ENCODE measurements around the gene BABAM2. TPM values are rescaled to one million over a fixed set of nuclear protein-coding genes. Genes with fewer than 3 reads are reported as not detected.

The BABAM2 gene
- total RNA-seq, 1 experiment from 2014 or later: 46.1 TPM

DNA sequence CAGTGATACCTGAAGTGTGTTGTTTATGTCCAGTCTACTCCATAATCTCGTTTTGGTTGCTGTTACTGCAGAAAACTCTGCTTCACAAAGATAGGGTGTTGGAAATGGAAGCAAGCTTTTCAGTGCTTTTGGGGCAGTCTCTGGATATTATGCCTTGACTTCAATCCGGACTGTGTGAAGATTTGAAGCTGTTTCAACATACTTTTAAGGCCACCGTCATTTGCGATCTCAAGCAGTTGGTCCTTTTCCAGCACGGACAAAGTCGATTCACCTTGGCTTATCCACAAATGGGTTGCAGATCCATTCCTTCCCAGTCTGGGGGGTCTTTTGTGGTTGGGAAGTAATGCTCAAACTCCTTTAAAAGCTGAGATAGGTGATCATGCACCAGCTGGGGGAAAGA lies 20.8 kb upstream of the BABAM2 start:
- BruUV-seq (replicated peaks): no TSS peak
- CTCF ChIA-PET: no interaction called here
- POLR2A ChIA-PET (ENCODE audit: unreplicated experiment): no interaction called here

DNA sequence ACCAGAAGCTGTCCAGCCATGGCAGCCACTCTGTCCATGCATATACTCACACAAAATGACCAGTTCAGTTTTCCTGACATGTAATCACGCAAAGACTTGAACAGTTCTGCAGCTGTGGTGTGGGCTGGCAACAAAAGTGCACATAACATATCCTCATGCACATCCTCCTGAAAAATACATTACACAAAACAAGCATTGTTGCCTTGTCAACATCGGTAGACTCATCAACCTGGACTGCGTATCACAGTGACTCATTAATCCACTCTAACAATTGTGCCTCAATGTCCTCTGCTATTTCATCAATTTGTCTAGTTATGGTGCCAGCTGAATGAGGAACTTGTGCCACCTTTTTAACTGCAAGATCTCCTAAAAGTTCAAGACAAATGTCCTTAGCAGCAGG lies 19.8 kb upstream of the BABAM2 start:
- no TSS peak for BruUV-seq (replicated peaks)
- CTCF ChIA-PET: no interaction called here

More for the DNA sequence above, 20.8 kb upstream of the BABAM2 start:
- Histone ChIP-seq H3K9me3 (ENCODE audit: insufficient read depth, low read depth) (no peaks in the 10 kb centered on the region; the same call in 1 of the 2 replicates), H3K27ac (no peak overlapping the region), H3K36me3 (ENCODE audit: low read depth) (no peaks in the 10 kb centered on the region), H4K20me1 (ENCODE audit: insufficient read depth) (no peaks in the 10 kb centered on the region), H3K27me3 (ENCODE audit: insufficient read depth, low read depth) (no peaks in the 10 kb centered on the region), H3F3A (ENCODE audit: insufficient read depth, low read depth) (no peaks in the 10 kb centered on the region), H3K4me1 (replicated peaks; ENCODE audit: insufficient read depth) (peaks cover 2% of the 10 kb centered on the region), H2AFZ (no peak overlapping the region), H3K9me2 (ENCODE audit: insufficient read depth) (no peaks in the 10 kb centered on the region), H3K79me2 (ENCODE audit: low read depth) (no peaks in the 10 kb centered on the region), H3K4me3 (no peak overlapping the region), H3K4me2 (no peak overlapping the region)
- TF ChIP-seq EZH2 (IDR thresholded peaks at IDR 0.05; ENCODE audit: low read depth): no peak
- TF ChIP-seq, protein P1, sequence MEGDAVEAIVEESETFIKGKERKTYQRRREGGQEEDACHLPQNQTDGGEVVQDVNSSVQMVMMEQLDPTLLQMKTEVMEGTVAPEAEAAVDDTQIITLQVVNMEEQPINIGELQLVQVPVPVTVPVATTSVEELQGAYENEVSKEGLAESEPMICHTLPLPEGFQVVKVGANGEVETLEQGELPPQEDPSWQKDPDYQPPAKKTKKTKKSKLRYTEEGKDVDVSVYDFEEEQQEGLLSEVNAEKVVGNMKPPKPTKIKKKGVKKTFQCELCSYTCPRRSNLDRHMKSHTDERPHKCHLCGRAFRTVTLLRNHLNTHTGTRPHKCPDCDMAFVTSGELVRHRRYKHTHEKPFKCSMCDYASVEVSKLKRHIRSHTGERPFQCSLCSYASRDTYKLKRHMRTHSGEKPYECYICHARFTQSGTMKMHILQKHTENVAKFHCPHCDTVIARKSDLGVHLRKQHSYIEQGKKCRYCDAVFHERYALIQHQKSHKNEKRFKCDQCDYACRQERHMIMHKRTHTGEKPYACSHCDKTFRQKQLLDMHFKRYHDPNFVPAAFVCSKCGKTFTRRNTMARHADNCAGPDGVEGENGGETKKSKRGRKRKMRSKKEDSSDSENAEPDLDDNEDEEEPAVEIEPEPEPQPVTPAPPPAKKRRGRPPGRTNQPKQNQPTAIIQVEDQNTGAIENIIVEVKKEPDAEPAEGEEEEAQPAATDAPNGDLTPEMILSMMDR (conservative IDR thresholded peaks at IDR 0.05): no peak
- no peak for DNase-seq
- intact Hi-C loops (cut with micrococcal nuclease; ENCODE audit: unreplicated experiment): no loop called here

DNA sequence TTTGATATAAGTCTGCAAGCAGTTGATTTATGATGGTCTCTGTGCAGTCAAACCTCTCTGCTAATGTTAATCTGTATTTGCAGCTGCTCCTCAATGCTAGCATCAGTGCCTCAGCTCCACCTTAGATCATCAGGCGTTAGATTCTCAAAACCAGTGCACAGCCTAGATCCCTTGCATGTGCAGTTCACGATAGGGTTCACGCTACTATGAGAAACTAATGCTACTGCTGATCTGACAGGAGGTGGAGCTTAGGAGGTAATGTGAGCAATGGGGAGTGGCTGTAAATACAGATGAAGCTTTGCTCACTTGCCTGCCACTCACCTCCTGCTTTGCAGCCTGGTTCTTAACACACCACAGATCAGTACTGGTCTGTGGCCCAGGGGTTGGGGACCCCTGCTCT lies 18.7 kb upstream of the BABAM2 start:
- H2AFZ ChIP-seq: no peak overlapping the region
- intact Hi-C loops (cut with micrococcal nuclease; ENCODE audit: unreplicated experiment): no loop called here
- no peaks in the 10 kb centered on the region for H4K20me1 ChIP-seq (ENCODE audit: insufficient read depth)
- no TSS peak for BruUV-seq (replicated peaks)
- TF ChIP-seq, protein P1 (conservative IDR thresholded peaks at IDR 0.05): no peak
- TF ChIP-seq EZH2 (IDR thresholded peaks at IDR 0.05; ENCODE audit: low read depth): no peak
- ChIA-PET POLR2A (ENCODE audit: unreplicated experiment) (no interaction called here), CTCF (interaction anchor here (0.6 kb wide), 1 partner anchor 13 kb away, joined by 5 read pairs; no protein-coding TSS in a partner anchor)
- H3K79me2 ChIP-seq (ENCODE audit: low read depth): no peaks in the 10 kb centered on the region
- no peaks in the 10 kb centered on the region for H3K27me3 ChIP-seq (ENCODE audit: insufficient read depth, low read depth)
- no peak overlapping the region for H3K4me3 ChIP-seq
- H3K4me2 ChIP-seq: no peak overlapping the region
- H3K9me3 ChIP-seq (ENCODE audit: insufficient read depth, low read depth): peaks cover 8% of the 10 kb centered on the region
- DNase-seq: no peak
- H3K36me3 ChIP-seq (ENCODE audit: low read depth): no peaks in the 10 kb centered on the region
- no peak overlapping the region for H3K27ac ChIP-seq
- no peaks in the 10 kb centered on the region for H3F3A ChIP-seq (ENCODE audit: insufficient read depth, low read depth)
- no peaks in the 10 kb centered on the region for H3K4me1 ChIP-seq (replicated peaks; ENCODE audit: insufficient read depth)
- H3K9me2 ChIP-seq (ENCODE audit: insufficient read depth): no peaks in the 10 kb centered on the region

More for the DNA sequence above, 19.8 kb upstream of the BABAM2 start:
- H3K9me3 ChIP-seq (ENCODE audit: insufficient read depth, low read depth): peaks cover 2% of the 10 kb centered on the region
- no peak overlapping the region for H3K27ac ChIP-seq
- no peaks in the 10 kb centered on the region for H3K79me2 ChIP-seq (ENCODE audit: low read depth)
- no peaks in the 10 kb centered on the region for H3K4me1 ChIP-seq (replicated peaks; ENCODE audit: insufficient read depth)
- H4K20me1 ChIP-seq (ENCODE audit: insufficient read depth): no peaks in the 10 kb centered on the region
- DNase-seq: no peak
- no peak overlapping the region for H3K4me3 ChIP-seq
- H2AFZ ChIP-seq: no peak overlapping the region
- no peaks in the 10 kb centered on the region for H3F3A ChIP-seq (ENCODE audit: insufficient read depth, low read depth)
- no peaks in the 10 kb centered on the region for H3K27me3 ChIP-seq (ENCODE audit: insufficient read depth, low read depth)
- no peaks in the 10 kb centered on the region for H3K9me2 ChIP-seq (ENCODE audit: insufficient read depth)
- POLR2A ChIA-PET (ENCODE audit: unreplicated experiment): no interaction called here
- no peaks in the 10 kb centered on the region for H3K36me3 ChIP-seq (ENCODE audit: low read depth)
- no peak overlapping the region for H3K4me2 ChIP-seq
- no peak for TF ChIP-seq EZH2 (IDR thresholded peaks at IDR 0.05; ENCODE audit: low read depth)
- TF ChIP-seq, protein P1 (conservative IDR thresholded peaks at IDR 0.05): no peak
- intact Hi-C loops (cut with micrococcal nuclease; ENCODE audit: unreplicated experiment): no loop called here
